Smooth muscle cell (in vitro differentiated cells): ENCODE results near the gene MESP2. TPM values are rescaled to one million over a fixed set of nuclear protein-coding genes. Genes with fewer than 3 reads are reported as not detected.

ENCODE experiments used
- DNase-seq: peaks from one replicate; lab custom pipeline; 2025; ENCODE audit not compliant: unreplicated experiment; lab: John Stamatoyannopoulos, UW
- H2AFZ ChIP-seq: fragments of 200-600 bp; sonication (generic); 2 replicates; pipeline ENCODE4 v1.6.0; 2016; ENCODE audit warnings: antibody characterized with exemption, low read depth, mild to moderate bottlenecking
- H3F3A ChIP-seq: fragments of 200-600 bp; sonication (generic); 2 replicates; pipeline ENCODE4 v1.6.0; 2017; ENCODE audit warnings: antibody characterized with exemption, low read depth
- H3K27ac ChIP-seq: fragments of 200-600 bp; sonication (generic); 2 replicates; pipeline ENCODE4 v1.5.1; 2016; ENCODE audit warnings: low read depth, mild to moderate bottlenecking
- H3K27me3 ChIP-seq: fragments of 200-600 bp; sonication (generic); 2 replicates; pipeline ENCODE4 v1.6.1; 2016; ENCODE audit warnings: low read depth, mild to moderate bottlenecking
- H3K36me3 ChIP-seq: fragments of 200-600 bp; sonication (generic); 2 replicates; pipeline ENCODE4 v1.5.1; 2016; ENCODE audit warnings: low read depth
- H3K4me1 ChIP-seq: fragments of 200-600 bp; sonication (generic); 2 replicates; pipeline ENCODE4 v1.5.1; 2016; ENCODE audit warnings: low read depth
- H3K4me2 ChIP-seq: fragments of 200-600 bp; sonication (generic); 2 replicates; pipeline ENCODE4 v1.6.0; 2016; ENCODE audit warnings: mild to moderate bottlenecking
- H3K4me3 ChIP-seq: fragments of 200-600 bp; sonication (generic); 2 replicates; pipeline ENCODE4 v1.5.1; 2016; ENCODE audit warnings: mild to moderate bottlenecking
- H3K79me2 ChIP-seq: fragments of 200-600 bp; sonication (generic); 2 replicates; pipeline ENCODE4 v1.6.0; 2016; ENCODE audit warnings: low read depth, mild to moderate bottlenecking
- H3K9ac ChIP-seq: fragments of 200-600 bp; sonication (generic); 2 replicates; pipeline ENCODE4 v1.6.0; 2016; ENCODE audit warnings: low read depth
- H3K9me3 ChIP-seq: fragments of 200-600 bp; sonication (generic); replicated peaks from 2 replicates; pipeline ENCODE4 v1.5.1; 2016; ENCODE audit warnings: low read depth
- H4K20me1 ChIP-seq: fragments of 200-600 bp; sonication (generic); 2 replicates; pipeline ENCODE4 v1.6.0; 2016; ENCODE audit warnings: low read depth
- WGBS: methylation state at CpG from one replicate; pipeline ENCODE4 v1.1.7; 2016; ENCODE audit warnings: low lambda C conversion rate; 5-methylcytosine and 5-hydroxymethylcytosine counted together
- polyA plus RNA-seq: library from polyadenylated mRNA; unstranded; fragments of >200 nt; fragmentation: Nextera tagmentation; extraction: Ambion mirVana; gene quantifications from 2 replicates; pipeline ENCODE4 v1.2.1, GENCODE V29; 2016
- total RNA-seq: library from RNA; depleted of rRNA; stranded (reverse); fragments of >200 nt; gene quantifications from 2 replicates; pipeline ENCODE4 v1.2.3, GENCODE V29; 2014
- TF ChIP-seq, protein P1 (sequence below): fragments of 200-600 bp; sonication (generic); IDR thresholded peaks from 2 replicates; pipeline ENCODE4 v1.5.1; 2017; ENCODE audit warnings: borderline replicate concordance, mild to moderate bottlenecking, antibody characterized with exemption; ENCODE audit not compliant: insufficient read depth, poor library complexity, severe bottlenecking

Gene MESP2
- total and polyA plus RNA-seq, 2 experiments from 2014 or later = 0.09 TPM; not detected in 1

- Histone ChIP-seq H3K4me2 (no peak overlapping the region), H3K36me3 (no peaks in the 10 kb centered on the region), H3K79me2 (no peaks in the 10 kb centered on the region), H3K4me3 (no peak overlapping the region), H3F3A (no peaks in the 10 kb centered on the region), H3K9me3 (no peaks in the 10 kb centered on the region), H4K20me1 (no peaks in the 10 kb centered on the region), H3K27me3 (no peaks in the 10 kb centered on the region), H3K4me1 (no peaks in the 10 kb centered on the region), H3K9ac (no peak overlapping the region), H2AFZ (no peak overlapping the region), H3K27ac (no peak overlapping the region)
- no peak for DNase-seq
- 95% methylated on average over 16 of the region's 16 CpGs for WGBS
- TF ChIP-seq, protein P1, sequence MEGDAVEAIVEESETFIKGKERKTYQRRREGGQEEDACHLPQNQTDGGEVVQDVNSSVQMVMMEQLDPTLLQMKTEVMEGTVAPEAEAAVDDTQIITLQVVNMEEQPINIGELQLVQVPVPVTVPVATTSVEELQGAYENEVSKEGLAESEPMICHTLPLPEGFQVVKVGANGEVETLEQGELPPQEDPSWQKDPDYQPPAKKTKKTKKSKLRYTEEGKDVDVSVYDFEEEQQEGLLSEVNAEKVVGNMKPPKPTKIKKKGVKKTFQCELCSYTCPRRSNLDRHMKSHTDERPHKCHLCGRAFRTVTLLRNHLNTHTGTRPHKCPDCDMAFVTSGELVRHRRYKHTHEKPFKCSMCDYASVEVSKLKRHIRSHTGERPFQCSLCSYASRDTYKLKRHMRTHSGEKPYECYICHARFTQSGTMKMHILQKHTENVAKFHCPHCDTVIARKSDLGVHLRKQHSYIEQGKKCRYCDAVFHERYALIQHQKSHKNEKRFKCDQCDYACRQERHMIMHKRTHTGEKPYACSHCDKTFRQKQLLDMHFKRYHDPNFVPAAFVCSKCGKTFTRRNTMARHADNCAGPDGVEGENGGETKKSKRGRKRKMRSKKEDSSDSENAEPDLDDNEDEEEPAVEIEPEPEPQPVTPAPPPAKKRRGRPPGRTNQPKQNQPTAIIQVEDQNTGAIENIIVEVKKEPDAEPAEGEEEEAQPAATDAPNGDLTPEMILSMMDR = no peak
Observed at GRCh38 chr15:89766357-89767311, 9.5 kb upstream of the MESP2 start.

GRCh38 chr15:89767411-89767915 is 8.7 kb upstream of the MESP2 start:
- WGBS = 82% methylated on average over 8 of the region's 8 CpGs
- no peak overlapping the region for H3K4me3 ChIP-seq
- no peak overlapping the region for H3K27ac ChIP-seq
- H4K20me1 ChIP-seq = no peaks in the 10 kb centered on the region
- no peaks in the 10 kb centered on the region for H3F3A ChIP-seq
- DNase-seq = no peak
- no peaks in the 10 kb centered on the region for H3K36me3 ChIP-seq
- H3K9me3 ChIP-seq = no peaks in the 10 kb centered on the region
- no peak overlapping the region for H2AFZ ChIP-seq
- no peaks in the 10 kb centered on the region for H3K4me1 ChIP-seq
- H3K27me3 ChIP-seq = no peaks in the 10 kb centered on the region
- TF ChIP-seq, protein P1 = no peak
- H3K4me2 ChIP-seq = no peak overlapping the region
- H3K9ac ChIP-seq = no peak overlapping the region
- no peaks in the 10 kb centered on the region for H3K79me2 ChIP-seq

- no peaks in the 10 kb centered on the region for H3K36me3 ChIP-seq
- H3F3A ChIP-seq = no peaks in the 10 kb centered on the region
- no peak overlapping the region for H2AFZ ChIP-seq
- TF ChIP-seq, protein P1 = no peak
- H4K20me1 ChIP-seq = no peaks in the 10 kb centered on the region
- H3K4me3 ChIP-seq = no peak overlapping the region
- H3K4me2 ChIP-seq = no peak overlapping the region
- H3K9ac ChIP-seq = no peak overlapping the region
- no peaks in the 10 kb centered on the region for H3K79me2 ChIP-seq
- no peaks in the 10 kb centered on the region for H3K27me3 ChIP-seq
- H3K27ac ChIP-seq = no peak overlapping the region
- DNase-seq = no peak
- H3K4me1 ChIP-seq = no peaks in the 10 kb centered on the region
- H3K9me3 ChIP-seq = no peaks in the 10 kb centered on the region
- 87% methylated on average over 7 of the region's 7 CpGs for WGBS
Observed at GRCh38 chr15:89768071-89768500, 8.0 kb upstream of the MESP2 start.
